ENCODE measurements around the gene PEPD.

DNA sequence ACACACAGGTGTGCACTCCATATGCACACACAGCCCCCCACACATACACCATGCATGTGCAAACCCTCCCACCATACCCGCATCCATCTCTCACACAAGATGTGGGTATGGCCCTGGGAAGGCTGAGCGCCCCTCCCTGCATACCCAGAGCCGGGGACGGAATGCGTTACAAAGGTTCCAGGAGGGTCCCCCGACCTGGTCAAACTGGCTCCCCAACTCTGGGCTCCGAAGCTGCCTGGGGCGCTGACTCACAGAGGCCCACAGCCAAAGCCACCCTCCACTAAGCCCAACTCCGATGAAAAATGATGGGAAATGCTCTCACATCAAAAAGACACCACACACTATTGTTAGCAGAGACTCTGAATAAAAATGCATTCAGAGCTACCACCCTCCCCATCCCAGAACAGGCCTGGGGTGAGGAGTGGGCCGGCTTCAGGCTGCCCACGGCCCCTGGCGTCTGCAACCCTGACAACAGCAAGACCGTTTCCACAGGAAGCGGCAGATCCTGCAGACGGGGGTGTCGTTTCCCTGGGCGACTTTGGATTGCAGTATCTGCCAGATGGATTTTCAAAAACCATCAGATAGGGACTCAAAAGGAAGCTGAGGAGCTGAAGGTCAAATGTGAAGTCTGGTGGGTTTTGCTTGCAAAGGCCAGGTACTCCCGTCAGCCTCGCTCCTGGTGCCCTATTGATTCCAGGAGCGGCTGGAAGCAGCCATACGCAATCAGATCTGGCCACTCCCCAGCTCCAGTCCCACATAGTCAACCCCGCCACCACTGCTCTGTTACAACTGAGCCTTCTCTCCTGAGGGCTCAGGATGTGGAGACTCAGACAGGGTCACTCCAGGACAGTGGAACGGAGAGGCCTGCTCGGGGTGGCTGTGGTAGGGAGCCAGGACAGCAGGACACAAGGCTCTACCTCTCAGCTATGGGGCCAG lies 14.3 kb downstream of the PEPD start:
- no peak for TF ChIP-seq POLR2A (IDR thresholded peaks at IDR 0.05)
- TF ChIP-seq, protein P1, sequence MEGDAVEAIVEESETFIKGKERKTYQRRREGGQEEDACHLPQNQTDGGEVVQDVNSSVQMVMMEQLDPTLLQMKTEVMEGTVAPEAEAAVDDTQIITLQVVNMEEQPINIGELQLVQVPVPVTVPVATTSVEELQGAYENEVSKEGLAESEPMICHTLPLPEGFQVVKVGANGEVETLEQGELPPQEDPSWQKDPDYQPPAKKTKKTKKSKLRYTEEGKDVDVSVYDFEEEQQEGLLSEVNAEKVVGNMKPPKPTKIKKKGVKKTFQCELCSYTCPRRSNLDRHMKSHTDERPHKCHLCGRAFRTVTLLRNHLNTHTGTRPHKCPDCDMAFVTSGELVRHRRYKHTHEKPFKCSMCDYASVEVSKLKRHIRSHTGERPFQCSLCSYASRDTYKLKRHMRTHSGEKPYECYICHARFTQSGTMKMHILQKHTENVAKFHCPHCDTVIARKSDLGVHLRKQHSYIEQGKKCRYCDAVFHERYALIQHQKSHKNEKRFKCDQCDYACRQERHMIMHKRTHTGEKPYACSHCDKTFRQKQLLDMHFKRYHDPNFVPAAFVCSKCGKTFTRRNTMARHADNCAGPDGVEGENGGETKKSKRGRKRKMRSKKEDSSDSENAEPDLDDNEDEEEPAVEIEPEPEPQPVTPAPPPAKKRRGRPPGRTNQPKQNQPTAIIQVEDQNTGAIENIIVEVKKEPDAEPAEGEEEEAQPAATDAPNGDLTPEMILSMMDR (IDR thresholded peaks at IDR 0.05) = no peak

All from Peyer's patch (tissue), 4 donors.